Astrocyte (in vitro differentiated cells and primary cell): Measurements from ENCODE around the gene HDAC8.

ENCODE experiments used
- CTCF ChIP-seq: IDR thresholded peaks from 2 replicates; pipeline ENCODE4 v1.5.1; 2011; ENCODE audit warnings: low read depth, mild to moderate bottlenecking, inconsistent platforms, low read length, moderate library complexity; ENCODE audit not compliant: insufficient read depth
- EZH2 ChIP-seq: IDR thresholded peaks from 2 replicates; pipeline ENCODE4 v1.6.1; 2012; ENCODE audit warnings: mild to moderate bottlenecking, low read length, inconsistent platforms; ENCODE audit not compliant: insufficient read depth

DNA sequence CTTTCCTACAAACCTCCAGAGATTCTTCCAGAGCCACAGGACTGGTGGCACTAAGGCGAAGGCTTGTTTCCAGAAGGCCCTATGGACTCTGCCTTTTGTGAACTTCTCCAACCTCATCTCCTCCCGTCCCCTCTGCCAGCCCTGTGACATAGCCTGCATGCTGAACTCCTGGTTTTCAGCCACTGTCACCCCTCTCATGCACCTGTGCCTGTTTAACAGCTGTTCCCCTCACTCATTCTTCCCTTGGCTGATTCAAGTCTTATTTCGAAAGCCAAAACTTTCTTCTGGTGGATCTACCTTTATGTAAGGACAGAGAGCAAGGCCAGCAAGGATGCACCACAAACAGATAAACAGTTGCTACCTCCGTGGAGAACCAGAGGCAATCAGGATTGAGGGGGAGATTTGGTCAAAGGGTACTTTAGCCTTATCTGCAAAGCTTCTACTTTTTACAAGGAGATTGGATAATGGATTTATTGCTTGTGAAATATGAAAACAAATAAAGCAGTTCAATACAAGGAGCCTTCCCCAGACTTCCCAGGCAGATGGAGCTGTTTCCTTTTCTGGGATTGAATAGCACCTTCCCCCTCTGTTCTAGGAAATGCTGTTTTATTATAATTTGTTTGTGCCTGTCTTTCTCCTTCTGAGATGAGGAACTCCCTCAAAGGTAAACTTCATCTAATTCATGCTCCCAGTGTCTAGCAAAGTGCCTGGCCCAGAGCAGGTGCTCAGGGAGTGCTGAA, 272.6 kb downstream of the HDAC8 start:
- no peak for TF ChIP-seq CTCF
- TF ChIP-seq EZH2: no peak
